ENCODE results near the gene IFFO2.

IFFO2 gene

GRCh38 chr1:18883636-18884418, 72.6 kb downstream of the IFFO2 start:
- H2AFZ ChIP-seq (ENCODE audit: low read length): no peak overlapping the region
- no peaks in the 10 kb centered on the region for H3K36me3 ChIP-seq (ENCODE audit: insufficient read depth, low read length)
- H3K27ac ChIP-seq (ENCODE audit: low read depth, low read length, poor library complexity, severe bottlenecking): no peak overlapping the region
- TF ChIP-seq CTCF (IDR thresholded peaks at IDR 0.05; ENCODE audit: low read length) (peak; percentile 80), EZH2 (IDR thresholded peaks at IDR 0.05; ENCODE audit: borderline replicate concordance, low read length) (no peak)
- H3K79me2 ChIP-seq (ENCODE audit: insufficient read depth, low read length): no peaks in the 10 kb centered on the region
- H3K9me3 ChIP-seq (ENCODE audit: low read length): no peaks in the 10 kb centered on the region
- H3K9ac ChIP-seq (ENCODE audit: low read length): no peak overlapping the region
- no peaks in the 10 kb centered on the region for H3K4me1 ChIP-seq (ENCODE audit: insufficient read depth, low read length, severe bottlenecking)
- no peaks in the 10 kb centered on the region for H3K27me3 ChIP-seq (ENCODE audit: insufficient read depth, low read length)
- H3F3A ChIP-seq (ENCODE audit: insufficient read depth, low read length): no peaks in the 10 kb centered on the region
- no peaks in the 10 kb centered on the region for H3K9me2 ChIP-seq (ENCODE audit: low read depth, low read length)
- H4K20me1 ChIP-seq (ENCODE audit: insufficient read depth, low read length): no peaks in the 10 kb centered on the region
- no peak overlapping the region for H3K4me3 ChIP-seq (ENCODE audit: low read depth, low read length, poor library complexity, severe bottlenecking)
- no peak overlapping the region for H3K4me2 ChIP-seq (ENCODE audit: low read length)

- Histone ChIP-seq H3K27me3 (ENCODE audit: insufficient read depth, low read length) (no peaks in the 10 kb centered on the region), H3K9me3 (ENCODE audit: low read length) (no peaks in the 10 kb centered on the region), H3K4me1 (ENCODE audit: insufficient read depth, low read length, severe bottlenecking) (no peaks in the 10 kb centered on the region), H3K79me2 (ENCODE audit: insufficient read depth, low read length) (no peaks in the 10 kb centered on the region), H2AFZ (ENCODE audit: low read length) (no peak overlapping the region), H3K4me3 (ENCODE audit: low read depth, low read length, poor library complexity, severe bottlenecking) (no peak overlapping the region), H3K9ac (ENCODE audit: low read length) (no peak overlapping the region), H3K36me3 (ENCODE audit: insufficient read depth, low read length) (no peaks in the 10 kb centered on the region), H3K9me2 (ENCODE audit: low read depth, low read length) (no peaks in the 10 kb centered on the region), H3K27ac (ENCODE audit: low read depth, low read length, poor library complexity, severe bottlenecking) (no peak overlapping the region), H3F3A (ENCODE audit: insufficient read depth, low read length) (no peaks in the 10 kb centered on the region), H3K4me2 (ENCODE audit: low read length) (no peak overlapping the region), H4K20me1 (ENCODE audit: insufficient read depth, low read length) (no peaks in the 10 kb centered on the region)
- TF ChIP-seq CTCF (IDR thresholded peaks at IDR 0.05; ENCODE audit: low read length) (no peak), EZH2 (IDR thresholded peaks at IDR 0.05; ENCODE audit: borderline replicate concordance, low read length) (no peak)
Measured at GRCh38 chr1:18883079-18883478, 73.4 kb downstream of the IFFO2 start.

GRCh38 chr1:18882486-18882885, 74.0 kb downstream of the IFFO2 start:
- H3K4me1 ChIP-seq (ENCODE audit: insufficient read depth, low read length, severe bottlenecking): no peaks in the 10 kb centered on the region
- no peaks in the 10 kb centered on the region for H4K20me1 ChIP-seq (ENCODE audit: insufficient read depth, low read length)
- no peaks in the 10 kb centered on the region for H3K9me2 ChIP-seq (ENCODE audit: low read depth, low read length)
- H3K9ac ChIP-seq (ENCODE audit: low read length): no peak overlapping the region
- H3F3A ChIP-seq (ENCODE audit: insufficient read depth, low read length): no peaks in the 10 kb centered on the region
- H3K4me2 ChIP-seq (ENCODE audit: low read length): no peak overlapping the region
- no peak overlapping the region for H3K27ac ChIP-seq (ENCODE audit: low read depth, low read length, poor library complexity, severe bottlenecking)
- TF ChIP-seq CTCF (IDR thresholded peaks at IDR 0.05; ENCODE audit: low read length): no peak
- no peak for TF ChIP-seq EZH2 (IDR thresholded peaks at IDR 0.05; ENCODE audit: borderline replicate concordance, low read length)
- H3K36me3 ChIP-seq (ENCODE audit: insufficient read depth, low read length): no peaks in the 10 kb centered on the region
- H2AFZ ChIP-seq (ENCODE audit: low read length): no peak overlapping the region
- no peak overlapping the region for H3K4me3 ChIP-seq (ENCODE audit: low read depth, low read length, poor library complexity, severe bottlenecking)
- H3K9me3 ChIP-seq (ENCODE audit: low read length): no peaks in the 10 kb centered on the region
- H3K27me3 ChIP-seq (ENCODE audit: insufficient read depth, low read length): no peaks in the 10 kb centered on the region
- H3K79me2 ChIP-seq (ENCODE audit: insufficient read depth, low read length): no peaks in the 10 kb centered on the region

Data from OCI-LY1 (cell line).